ELR (cell line): ENCODE data around the gene HECW1.

ENCODE experiments used
- DNase-seq: peaks from one replicate; pipeline ENCODE4 v3.0.0-alpha.2; 2015; ENCODE audit warnings: low read depth

Gene HECW1

DNA sequence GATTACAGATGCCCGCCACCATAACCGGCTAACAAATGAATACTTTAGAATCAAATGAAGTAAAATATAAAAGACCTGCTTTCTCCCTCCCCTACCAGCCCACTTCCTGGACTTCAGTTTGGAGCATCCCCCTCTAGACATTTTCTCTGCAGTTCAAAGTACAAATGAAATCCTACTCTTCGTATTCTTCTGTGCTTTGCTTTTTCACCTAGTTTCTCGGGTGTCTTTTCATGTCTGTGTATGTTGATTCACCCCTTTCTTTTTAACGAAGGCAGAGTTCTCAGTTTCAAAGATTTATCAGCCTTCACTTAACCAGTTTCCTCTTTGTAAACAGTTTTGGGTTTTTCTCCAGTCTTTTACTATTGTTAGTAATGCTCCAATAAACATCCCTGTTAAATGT lies 324.6 kb downstream of the HECW1 start:
- DNase-seq = no peak

DNA sequence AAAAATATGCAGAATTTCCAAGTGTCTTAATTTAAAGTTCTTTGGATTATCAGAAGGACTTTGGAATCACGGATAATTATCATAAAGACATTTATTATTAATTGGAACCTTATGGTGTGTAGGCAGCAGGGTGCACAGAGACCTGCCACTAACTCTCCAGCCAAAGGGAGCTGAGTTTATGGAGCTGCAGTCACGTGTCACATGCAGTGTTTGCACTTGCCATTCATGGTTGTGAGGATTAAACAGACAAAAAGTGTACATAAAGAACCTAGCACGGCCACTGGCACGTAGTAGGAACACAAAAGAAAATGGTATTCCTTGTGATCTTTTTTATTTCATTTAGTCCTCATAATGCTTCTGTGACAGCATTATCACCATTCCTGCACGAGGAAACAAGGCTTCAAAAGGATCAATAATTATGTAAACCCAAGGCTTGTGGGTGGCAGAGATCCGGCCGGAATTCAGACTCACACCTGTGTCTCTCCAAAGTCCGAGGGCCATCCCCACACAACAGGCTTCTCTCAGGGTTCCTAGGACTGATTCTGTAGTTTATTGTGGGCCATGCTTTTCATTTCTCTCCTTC lies 326.5 kb downstream of the HECW1 start:
- no peak for DNase-seq

DNA sequence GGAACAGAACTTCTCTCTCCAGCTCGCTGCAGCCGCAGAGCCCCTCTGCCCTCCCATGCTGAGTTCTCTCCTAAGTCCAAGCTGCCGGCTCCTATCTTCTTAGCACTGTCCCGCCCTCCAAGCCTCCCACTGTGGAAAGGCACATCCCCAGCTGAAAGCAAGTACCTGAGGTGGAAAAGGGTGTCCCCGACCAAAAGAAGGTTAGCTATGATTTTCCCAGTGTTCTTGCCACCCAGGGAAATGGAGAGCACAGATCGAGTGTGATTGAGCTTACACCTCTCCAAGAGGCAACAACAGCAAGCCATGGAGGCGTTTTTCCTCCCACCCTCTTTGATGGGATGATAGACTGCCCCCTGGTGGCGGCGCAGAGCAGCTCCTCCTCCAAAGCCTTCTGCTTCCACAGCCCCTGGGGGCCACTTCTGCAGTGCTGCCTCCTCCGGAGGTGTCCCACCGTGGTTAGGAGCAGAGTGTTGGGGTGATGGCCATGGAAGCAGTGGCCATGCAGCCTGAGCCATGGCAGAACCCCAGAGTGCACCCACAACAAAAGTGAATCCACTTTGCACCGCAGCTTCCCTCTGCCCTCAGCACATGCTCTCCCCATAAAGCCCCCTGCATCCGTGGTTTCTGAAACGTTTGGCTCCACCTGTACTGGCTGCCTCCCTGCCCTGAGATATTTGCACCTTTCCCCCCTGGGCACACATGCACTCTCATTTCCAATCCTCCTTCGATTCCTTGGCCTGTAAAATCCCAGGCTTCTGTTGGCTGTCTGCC lies 327.4 kb downstream of the HECW1 start:
- peak; percentile 66 for DNase-seq

DNA sequence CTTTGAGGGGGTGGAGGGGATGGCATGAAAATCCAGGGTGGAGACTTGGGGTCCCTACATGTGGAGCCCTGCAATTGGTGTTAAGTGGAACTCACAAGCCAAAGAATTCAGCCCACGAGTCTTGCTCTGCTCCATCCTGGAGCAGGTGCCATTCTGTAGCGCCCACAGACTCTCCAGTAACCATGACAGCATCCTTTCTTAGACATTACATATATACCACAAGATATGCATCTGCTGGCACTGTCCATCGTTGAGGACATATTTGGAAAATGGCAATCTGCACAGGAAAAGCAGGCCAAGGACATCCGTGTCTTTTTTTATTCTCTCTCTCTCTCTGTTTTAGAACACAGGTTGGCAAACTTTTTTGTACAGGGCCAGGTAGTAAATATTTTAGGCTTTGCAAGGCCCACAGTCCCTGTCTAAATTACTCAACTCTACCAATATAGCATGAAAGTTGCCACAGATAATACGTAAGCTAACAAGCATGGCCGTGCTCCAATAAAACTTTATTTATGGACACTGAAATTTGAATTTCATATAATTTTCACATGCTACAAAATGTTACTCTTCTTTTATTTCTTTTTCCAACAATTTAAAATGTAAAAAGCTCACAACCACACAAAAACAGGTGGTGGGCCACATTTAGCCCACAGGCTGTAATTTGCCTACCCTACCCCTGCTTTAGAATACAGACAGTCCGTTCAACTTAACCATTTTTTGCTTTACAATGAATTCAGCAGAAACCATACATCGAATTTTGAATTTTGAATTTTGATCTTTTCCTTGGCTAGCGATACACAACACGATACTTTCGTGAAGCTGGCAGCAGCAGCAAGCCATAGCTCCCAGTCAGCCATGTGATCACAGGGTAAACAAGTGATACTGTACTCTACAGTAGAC lies 329.0 kb downstream of the HECW1 start:
- no peak for DNase-seq

DNA sequence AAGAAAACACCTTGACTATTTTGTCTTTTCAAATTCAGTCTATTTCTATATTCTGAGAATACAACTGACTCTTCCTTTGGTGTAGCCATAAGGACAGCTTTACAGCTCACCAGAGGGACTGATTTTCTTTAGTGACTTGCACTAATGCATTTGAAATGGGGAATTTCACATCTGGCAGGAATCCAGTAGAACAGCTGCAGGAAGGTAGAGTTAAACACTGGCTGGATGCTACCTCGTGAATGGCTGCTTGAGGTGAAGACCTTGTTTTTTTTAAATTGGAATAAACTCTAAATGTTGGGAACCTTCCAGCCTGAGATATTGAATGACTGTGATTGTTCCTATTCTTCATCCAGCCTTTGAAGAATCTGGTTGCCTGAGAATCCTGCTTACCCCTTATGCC lies 330.9 kb downstream of the HECW1 start:
- no peak for DNase-seq

DNA sequence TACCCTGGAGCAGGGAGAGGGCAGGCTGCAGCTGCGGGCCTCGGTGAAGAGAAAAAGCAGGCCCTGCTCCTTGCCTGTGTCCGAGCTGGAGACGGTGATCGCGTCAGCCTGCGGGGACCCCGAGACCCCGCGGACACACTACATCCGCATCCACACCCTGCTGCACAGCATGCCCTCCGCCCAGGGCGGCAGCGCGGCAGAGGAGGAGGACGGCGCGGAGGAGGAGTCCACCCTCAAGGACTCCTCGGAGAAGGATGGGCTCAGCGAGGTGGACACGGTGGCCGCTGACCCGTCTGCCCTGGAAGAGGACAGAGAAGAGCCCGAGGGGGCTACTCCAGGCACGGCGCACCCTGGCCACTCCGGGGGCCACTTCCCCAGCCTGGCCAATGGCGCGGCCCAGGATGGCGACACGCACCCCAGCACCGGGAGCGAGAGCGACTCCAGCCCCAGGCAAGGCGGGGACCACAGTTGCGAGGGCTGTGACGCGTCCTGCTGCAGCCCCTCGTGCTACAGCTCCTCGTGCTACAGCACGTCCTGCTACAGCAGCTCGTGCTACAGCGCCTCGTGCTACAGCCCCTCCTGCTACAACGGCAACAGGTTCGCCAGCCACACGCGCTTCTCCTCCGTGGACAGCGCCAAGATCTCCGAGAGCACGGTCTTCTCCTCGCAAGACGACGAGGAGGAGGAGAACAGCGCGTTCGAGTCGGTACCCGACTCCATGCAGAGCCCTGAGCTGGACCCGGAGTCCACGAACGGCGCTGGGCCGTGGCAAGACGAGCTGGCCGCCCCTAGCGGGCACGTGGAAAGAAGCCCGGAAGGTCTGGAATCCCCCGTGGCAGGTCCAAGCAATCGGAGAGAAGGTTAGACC lies 332.5 kb downstream of the HECW1 start:
- DNase-seq = no peak

DNA sequence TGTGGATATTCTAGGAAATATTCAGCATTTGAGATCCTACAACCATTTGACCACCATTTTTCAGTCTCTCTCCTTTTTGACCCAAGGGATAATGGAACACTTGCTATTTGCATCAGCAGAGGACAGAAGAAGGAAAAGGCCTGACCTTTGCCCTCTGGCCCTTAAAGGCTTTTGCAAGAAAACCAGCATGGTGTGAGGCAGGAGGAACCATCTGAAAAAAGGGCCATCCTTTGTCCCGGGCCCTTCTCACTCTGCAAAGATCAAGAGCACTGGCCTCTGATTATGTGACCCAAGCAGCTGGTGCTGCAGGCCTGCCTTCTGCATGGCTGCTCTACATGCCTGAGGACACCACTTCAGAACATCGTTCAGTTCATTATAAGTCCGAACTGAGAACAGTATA lies 337.1 kb downstream of the HECW1 start:
- DNase-seq = no peak

DNA sequence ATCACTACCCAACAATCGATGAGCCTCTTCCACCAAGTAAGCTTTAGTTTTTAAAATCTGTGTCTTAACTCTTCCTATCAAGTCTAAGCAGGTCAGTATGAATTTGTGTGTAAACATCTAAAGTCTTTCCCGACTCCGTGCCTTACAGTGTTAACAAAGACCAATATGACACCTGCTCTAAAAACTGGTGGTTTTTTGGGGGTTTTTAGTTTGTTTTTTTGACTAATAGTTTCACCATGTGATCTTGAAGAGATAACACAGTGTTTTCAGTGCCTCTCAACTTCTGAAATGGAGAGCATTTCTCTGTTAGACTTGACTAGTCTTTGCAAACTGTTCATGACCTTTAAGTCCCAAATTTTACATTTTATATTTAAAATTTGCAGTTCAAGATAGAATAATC lies 338.4 kb downstream of the HECW1 start:
- no peak for DNase-seq

DNA sequence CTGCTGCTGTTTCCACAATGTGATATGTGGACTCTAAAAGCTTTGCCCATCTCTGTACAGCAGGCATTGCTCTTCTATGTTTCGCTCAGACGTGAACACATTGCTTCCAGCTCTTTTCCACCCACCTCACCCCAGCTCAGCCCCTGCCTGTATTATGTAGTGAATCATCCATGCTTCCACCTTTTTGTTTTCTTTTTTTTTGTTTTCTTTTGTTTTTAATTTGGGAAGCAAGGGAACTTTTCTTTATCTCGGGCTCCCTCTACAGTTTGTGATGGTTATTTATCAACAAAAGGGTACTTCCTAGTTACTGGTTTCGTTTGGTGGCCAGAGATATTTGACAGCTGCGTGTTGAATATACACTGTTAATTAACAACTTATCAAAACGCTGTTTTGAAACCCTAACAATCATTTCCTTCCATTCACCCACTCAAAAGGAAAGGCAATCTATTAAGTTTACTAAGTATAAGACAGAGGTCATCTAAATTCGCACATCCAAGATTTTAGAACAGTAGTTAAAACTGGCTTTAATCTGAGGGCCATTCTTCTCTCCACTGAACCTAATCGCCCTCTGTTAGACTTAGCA lies 342.6 kb downstream of the HECW1 start:
- peak; percentile 72 for DNase-seq

DNA sequence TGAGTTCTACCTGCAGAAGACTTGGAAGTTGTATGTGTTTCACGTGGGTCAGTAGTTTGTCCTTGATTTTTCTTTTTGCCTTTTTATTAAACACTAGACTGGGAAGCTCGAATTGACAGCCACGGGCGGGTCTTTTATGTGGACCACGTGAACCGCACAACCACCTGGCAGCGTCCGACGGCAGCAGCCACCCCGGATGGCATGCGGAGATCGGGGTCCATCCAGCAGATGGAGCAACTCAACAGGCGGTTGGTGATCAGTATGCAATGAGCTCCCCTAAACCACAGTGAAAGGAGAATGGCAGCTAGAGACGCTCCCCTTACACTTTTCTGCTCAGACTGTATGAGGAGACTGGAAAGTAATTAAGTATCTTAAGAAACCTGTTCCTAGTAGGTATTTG lies 343.8 kb downstream of the HECW1 start:
- no peak for DNase-seq

DNA sequence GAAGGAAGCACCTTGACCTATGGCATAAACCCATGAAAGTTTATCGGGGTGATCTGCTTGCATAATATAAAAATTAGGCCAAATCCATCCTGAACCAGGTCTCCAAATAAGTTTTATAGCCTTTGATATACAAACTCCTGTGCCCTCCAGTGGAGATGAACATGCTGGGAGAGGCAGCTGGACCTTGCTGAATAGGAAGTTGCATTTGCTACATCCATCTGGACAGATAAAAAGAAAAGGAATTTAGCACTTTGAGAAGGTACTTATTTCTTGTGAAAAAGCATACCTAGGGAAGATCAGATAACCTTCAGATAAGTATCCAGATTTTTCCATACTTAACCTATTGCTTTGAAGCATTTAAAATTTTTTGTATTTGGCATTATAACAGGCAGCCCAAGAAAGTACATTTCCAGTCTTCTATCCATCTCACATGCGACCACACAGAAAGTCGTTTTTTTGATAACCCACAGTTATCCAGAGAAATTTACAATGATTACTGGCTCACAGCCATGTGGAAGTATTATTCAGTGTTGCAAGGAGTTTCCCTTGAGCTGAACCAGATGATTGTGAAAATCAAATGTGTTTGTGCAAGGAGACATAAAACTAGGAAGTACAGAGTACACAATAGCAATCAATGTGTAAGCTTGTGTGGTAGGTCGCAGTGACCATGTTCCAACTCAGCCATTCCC lies 346.0 kb downstream of the HECW1 start:
- no peak for DNase-seq

DNA sequence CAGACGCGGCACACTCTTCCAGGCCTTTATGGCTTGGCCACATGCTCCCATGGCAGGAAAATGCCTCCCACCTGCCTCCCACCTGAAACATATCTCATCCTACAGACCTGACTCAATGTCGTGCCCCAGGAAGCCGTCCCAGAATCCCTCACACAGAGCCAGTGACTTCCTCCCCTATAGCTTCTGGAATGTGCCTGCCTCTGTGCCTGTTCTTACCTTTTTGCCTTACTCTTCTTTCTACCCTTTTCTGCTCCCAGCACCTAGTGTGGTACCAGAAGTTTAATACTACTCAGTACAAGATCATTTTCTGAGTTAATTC lies 346.5 kb downstream of the HECW1 start:
- DNase-seq = no peak

DNA sequence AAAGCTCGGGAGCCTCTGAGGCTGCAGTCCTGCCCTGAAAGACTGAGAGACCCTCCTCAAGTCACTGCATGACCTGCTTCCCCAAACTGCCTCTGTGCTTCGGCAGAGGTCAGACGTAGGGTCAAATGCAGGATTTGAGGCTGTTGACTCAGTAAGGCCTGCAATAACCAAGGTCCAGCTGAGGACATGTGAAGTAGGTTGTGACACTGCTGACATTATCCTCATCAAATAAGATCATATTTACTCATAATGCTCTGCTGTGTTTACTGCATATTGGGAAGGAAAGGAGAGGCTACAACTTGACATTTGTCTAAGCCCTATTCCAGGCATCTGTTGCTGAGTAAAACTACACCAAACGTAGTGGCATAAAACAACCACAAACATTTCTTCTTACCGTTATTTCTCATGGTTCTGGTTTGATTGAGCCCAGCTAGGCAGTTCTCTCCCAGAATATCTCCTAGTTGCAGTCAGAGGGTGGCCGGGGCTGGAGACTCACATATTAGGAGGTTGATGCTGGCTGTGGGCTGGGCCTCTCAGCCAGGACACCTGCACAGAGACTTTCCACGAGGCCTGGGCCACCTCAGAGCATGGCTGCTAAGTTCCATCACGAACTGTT lies 348.4 kb downstream of the HECW1 start:
- no peak for DNase-seq

DNA sequence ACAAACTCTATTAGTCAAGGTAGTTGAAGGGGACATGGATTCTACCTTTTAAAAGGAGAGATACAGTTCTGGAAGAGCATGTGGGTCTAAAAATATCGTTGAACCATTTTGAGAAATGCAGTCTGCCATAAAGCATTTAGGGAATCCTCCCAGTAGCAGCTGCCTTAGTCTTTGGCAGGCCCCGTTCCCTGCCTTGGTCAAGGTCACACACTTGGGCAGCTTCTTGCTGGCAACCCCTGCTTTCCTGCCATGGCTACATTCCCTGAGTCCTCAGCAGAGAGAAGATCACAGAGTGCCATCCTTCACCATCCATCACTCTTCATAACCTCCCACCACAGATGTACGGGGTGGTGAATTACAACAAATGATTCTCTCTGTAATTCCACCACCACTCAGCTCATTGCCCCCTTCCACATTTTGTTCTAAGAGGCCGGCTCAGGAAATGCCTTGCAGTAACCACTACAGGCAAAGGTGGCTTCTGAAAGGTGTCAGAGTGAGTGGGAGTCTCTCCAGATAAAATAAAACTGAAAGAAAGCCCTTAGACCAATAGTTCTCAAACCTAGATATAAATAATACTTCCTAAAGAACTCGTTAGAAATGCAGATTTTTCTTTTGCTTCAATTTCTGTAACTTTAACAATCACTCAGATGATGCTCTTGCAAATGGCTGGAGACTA lies 349.0 kb downstream of the HECW1 start:
- no peak for DNase-seq

DNA sequence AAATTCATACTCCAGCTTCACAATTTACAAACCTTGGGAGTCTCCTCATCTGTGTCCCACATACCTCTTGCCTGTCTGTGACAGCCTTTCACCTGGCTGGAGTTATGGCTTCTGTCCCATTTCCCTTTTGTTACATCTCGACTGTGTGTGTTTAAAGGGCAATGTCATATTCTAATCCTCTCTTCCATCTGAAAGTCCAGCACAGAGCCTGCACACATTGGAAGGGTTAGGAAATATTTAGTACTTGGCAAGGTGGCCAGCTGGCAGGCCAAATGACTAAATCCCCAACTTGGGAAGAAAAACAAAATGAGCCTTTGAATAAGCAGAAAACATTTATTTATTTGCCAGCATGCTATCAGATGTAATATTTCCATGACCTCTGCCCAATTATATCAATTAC lies 350.4 kb downstream of the HECW1 start:
- no peak for DNase-seq

DNA sequence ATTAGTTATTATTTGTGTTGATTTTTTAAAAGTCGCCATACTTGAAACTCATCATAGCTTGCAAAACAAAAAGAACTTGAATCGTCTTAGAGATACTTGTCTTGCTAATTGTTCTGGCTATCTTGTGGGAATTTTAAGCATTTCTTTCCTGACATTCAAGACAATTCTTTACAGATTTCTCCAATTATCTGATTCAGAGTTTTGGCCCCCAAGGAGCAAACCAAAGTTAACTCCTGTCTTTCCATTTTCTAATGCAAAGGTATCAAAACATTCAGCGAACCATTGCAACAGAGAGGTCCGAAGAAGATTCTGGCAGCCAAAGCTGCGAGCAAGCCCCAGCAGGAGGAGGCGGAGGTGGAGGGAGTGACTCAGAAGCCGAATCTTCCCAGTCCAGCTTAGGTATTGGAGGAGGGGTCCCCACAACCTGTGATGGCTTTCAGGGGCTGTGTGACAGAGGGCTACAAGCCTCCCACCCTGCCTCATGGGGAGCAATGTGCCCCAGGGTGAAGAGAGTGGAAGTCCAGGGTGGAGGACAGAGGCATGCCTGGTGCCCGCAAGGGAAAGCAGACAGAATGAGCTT lies 351.0 kb downstream of the HECW1 start:
- DNase-seq = no peak

DNA sequence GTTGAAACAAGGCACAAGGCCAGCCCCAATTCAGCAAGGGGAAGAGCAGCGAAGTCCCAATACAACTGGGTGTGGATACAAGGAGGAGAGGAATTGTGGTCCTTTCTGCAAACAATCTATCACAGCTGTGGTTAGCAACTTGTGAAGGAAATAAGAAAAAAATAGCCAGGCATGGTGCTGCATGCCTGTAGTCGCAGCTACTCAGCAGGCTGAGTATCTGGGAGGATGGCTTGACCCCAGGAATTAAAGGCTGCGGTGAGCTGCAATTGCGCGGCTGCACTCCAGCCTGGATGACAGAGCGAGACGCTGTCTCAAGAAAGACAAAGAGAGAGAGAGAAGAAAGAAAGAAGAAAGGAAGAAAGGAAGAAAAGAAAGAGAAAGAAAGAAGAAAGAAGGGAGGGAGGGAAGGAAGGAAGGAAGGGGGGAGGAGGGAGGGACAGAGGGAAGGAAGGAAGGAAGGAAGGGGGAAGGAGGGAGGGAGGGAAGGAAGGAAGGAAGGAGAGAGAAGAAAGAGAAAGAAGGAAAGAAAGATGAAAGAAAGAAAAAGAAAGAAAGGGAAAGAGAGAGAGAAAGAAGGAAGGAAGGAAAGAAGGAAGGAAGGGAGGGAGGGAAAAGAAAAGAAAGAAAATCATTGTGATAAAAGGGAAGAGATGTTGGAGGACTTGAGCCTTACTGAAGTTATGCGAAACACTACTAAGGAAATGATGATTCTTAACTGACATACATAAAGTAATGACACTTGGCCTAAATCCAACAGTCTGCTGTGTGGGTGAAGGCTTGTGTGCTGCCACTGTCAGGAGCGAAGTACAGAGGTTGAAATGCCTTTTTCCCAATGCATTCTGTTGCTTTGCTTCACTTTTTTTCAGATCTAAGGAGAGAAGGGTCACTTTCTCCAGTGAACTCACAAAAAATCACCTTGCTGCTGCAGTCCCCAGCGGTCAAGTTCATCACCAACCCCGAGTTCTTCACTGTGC lies 353.4 kb downstream of the HECW1 start:
- DNase-seq = no peak

DNA sequence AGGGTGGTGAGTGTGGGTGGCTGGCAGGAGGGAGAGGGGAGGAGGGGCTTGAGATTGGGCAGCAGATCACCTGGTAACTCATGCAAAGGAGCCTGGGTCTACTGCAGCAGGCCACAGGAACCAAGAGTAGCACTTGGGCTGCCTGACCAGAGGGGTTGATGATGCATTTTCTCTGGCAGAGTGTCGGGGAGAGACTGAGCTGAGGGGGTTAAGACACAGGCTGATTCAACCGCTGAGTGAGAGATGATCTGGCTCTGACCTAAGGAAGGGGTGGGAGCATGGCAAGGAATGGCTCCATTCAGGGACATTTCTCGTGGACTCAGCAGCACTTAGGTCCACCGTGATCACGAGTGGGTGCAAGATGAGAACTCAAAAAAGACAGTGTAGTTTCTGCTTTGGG lies 355.0 kb downstream of the HECW1 start:
- DNase-seq = peak; percentile 70

DNA sequence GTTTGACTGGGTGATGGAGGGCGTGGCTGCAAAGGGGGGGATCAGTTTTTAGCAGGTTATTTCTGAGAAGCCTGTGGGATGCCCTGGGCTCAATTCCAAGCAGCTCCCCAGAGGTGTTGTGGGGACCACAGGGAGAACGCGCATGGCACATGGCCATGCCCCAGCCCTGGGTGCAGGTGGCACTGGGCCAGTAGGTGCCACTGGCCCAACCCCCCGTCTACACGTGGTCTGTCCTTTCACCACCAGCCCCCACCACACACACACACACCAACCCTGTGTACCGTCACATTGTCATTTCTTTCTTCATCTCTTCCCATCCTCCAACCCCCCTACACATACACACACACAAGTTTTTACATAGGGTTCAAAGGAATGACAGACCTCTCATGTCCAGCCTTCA lies 355.4 kb downstream of the HECW1 start:
- no peak for DNase-seq
